ENCODE data around the gene CADM1.

Gene CADM1

DNA sequence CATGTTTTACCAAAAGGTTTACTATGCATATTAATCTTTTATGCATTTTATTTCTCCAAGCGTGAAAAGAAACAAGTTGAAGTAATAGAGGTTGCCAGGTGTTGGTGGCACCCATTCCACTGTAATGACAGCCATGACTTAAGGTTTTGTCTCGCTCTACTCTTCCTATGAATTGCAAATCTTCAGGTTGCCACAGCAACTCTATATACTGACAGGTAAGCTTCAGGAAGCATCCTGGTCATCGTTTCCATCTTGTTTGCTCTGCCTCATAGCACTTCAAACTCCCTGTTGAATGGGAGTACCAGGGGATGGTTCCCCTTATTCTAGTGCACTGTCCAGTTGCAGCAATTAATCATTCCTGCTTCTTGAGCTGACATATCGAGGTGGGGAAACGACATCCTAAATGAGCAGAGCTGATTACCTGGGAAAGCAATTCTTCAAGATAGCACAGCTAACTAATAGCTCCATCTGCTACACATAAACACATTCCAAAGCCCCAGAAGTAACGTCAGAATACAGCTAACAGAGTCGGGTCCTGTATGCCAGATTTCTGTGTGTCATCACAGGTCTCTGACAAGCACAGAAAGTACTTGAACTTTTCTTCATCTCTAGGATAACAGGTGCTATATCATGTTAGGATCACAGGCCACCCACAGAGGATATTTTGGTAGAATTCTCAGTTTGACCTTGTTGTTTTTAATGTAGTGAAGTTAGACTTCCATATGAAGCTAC is 80.3 kb downstream of the CADM1 start:
- ATAC-seq (ENCODE audit: insufficient read depth, low read depth): no peak
- Histone ChIP-seq H3K36me3 (ENCODE audit: insufficient read depth, low read length) (no peaks in the 10 kb centered on the region), H4K20me1 (ENCODE audit: insufficient read depth, low read length) (no peaks in the 10 kb centered on the region), H3K79me2 (ENCODE audit: insufficient read depth, low read length) (no peaks in the 10 kb centered on the region), H3K4me2 (ENCODE audit: insufficient read depth, low read length) (no peak overlapping the region), H3K27me3 (ENCODE audit: insufficient read depth, low read length, poor library complexity) (peaks cover 18% of the 10 kb centered on the region), H3K27ac (ENCODE audit: low read length) (no peak overlapping the region), H3K9ac (ENCODE audit: low read depth, low read length) (no peak overlapping the region), H3K9me3 (ENCODE audit: insufficient read depth, low read length, severe bottlenecking) (no peaks in the 10 kb centered on the region), H2AFZ (ENCODE audit: low read depth, low read length) (no peak overlapping the region), H3K4me1 (ENCODE audit: insufficient read depth, low read length) (no peaks in the 10 kb centered on the region), H3K4me3 (ENCODE audit: low read depth in 1 of 2, low read length in 2 of 2) (no peak overlapping the region)
- TF ChIP-seq, protein P1, sequence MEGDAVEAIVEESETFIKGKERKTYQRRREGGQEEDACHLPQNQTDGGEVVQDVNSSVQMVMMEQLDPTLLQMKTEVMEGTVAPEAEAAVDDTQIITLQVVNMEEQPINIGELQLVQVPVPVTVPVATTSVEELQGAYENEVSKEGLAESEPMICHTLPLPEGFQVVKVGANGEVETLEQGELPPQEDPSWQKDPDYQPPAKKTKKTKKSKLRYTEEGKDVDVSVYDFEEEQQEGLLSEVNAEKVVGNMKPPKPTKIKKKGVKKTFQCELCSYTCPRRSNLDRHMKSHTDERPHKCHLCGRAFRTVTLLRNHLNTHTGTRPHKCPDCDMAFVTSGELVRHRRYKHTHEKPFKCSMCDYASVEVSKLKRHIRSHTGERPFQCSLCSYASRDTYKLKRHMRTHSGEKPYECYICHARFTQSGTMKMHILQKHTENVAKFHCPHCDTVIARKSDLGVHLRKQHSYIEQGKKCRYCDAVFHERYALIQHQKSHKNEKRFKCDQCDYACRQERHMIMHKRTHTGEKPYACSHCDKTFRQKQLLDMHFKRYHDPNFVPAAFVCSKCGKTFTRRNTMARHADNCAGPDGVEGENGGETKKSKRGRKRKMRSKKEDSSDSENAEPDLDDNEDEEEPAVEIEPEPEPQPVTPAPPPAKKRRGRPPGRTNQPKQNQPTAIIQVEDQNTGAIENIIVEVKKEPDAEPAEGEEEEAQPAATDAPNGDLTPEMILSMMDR (IDR thresholded peaks at IDR 0.05; ENCODE audit: borderline replicate concordance, extremely low read depth, low read length, poor library complexity, severe bottlenecking): no peak
- DNase-seq: no peak

DNA sequence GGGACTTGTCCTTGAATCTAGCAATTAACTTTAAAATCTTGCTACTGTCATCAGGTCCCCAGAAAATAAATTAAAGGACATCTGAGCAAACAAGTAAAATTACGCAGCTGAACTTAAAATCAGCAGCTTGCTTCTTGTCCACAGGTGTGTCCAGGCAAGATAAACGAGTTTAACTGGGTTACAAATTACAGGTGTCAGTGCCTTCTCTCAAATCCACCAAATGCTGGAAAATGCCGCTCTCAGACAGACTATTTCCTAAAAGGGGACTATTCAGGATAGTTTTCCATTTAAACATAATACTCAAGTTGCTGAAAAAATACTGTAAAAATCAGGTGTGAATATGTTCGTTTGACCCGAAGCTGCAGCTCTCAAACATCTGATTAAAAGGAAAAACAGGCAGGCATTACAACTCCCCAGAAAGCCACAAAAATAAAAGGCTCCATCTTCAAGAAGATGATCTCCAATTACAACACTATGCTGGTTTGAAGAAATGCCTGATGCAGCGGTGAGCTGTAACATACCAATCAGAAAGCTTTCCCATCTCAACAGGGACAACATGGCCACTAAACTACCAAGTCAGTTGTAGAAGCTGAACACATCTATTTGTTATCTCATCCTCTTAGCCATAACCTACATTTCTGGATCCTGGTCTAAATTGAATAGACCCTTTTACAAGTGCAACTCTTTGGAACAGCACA is 82.1 kb downstream of the CADM1 start:
- Histone ChIP-seq H3K9ac (ENCODE audit: low read depth, low read length) (no peak overlapping the region), H3K4me2 (ENCODE audit: insufficient read depth, low read length) (no peak overlapping the region), H3K4me1 (ENCODE audit: insufficient read depth, low read length) (no peaks in the 10 kb centered on the region), H3K79me2 (ENCODE audit: insufficient read depth, low read length) (no peaks in the 10 kb centered on the region), H3K27me3 (ENCODE audit: insufficient read depth, low read length, poor library complexity) (peaks cover 18% of the 10 kb centered on the region), H2AFZ (ENCODE audit: low read depth, low read length) (no peak overlapping the region), H3K4me3 (ENCODE audit: low read depth in 1 of 2, low read length in 2 of 2) (no peak overlapping the region), H3K9me3 (ENCODE audit: insufficient read depth, low read length, severe bottlenecking) (no peaks in the 10 kb centered on the region), H3K36me3 (ENCODE audit: insufficient read depth, low read length) (no peaks in the 10 kb centered on the region), H4K20me1 (ENCODE audit: insufficient read depth, low read length) (no peaks in the 10 kb centered on the region), H3K27ac (ENCODE audit: low read length) (no peak overlapping the region)
- DNase-seq (no peak), ATAC-seq (ENCODE audit: insufficient read depth, low read depth) (no peak)
- TF ChIP-seq, protein P1 (IDR thresholded peaks at IDR 0.05; ENCODE audit: borderline replicate concordance, extremely low read depth, low read length, poor library complexity, severe bottlenecking): no peak
- no peak for TF ChIP-seq EZH2 (IDR thresholded peaks at IDR 0.05; ENCODE audit: borderline replicate concordance, low read depth, low read length, severe bottlenecking)

DNA sequence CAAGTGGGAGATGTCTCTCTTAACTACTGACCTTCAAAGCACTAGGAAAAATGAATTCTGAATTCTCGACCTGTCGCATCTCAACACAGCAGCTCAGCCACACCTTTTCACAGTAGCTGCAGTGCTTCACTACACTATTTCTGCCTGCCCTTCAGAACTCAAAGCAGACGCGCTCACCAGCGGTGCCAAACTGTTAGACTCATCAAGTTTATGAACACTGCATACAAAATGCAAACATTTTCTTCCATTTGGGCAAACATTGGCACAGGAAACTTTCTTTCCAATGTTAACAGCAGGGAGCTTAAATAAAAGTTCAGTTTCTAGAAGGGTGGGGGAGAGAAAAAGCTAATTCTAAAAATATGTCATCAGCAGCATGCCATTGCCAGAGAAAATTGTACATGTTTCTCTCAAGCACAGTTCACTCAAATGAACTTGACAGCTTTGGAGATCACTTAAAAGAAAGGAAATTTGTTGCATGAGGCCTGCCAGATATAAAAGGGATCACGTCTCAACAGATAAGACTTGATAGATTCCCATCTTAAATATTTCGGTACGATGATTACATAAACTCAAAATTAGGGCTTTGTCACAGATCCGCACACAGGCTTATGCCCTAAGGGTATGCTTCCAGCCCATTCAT is 82.7 kb downstream of the CADM1 start:
- Histone ChIP-seq H4K20me1 (ENCODE audit: insufficient read depth, low read length) (no peaks in the 10 kb centered on the region), H3K27me3 (ENCODE audit: insufficient read depth, low read length, poor library complexity) (peaks cover 18% of the 10 kb centered on the region), H3K4me1 (ENCODE audit: insufficient read depth, low read length) (no peaks in the 10 kb centered on the region), H3K36me3 (ENCODE audit: insufficient read depth, low read length) (no peaks in the 10 kb centered on the region), H3K9me3 (ENCODE audit: insufficient read depth, low read length, severe bottlenecking) (no peaks in the 10 kb centered on the region), H3K27ac (ENCODE audit: low read length) (no peak overlapping the region), H3K79me2 (ENCODE audit: insufficient read depth, low read length) (no peaks in the 10 kb centered on the region), H2AFZ (ENCODE audit: low read depth, low read length) (no peak overlapping the region), H3K4me3 (ENCODE audit: low read depth in 1 of 2, low read length in 2 of 2) (no peak overlapping the region), H3K4me2 (ENCODE audit: insufficient read depth, low read length) (no peak overlapping the region), H3K9ac (ENCODE audit: low read depth, low read length) (no peak overlapping the region)
- TF ChIP-seq, protein P1 (IDR thresholded peaks at IDR 0.05; ENCODE audit: borderline replicate concordance, extremely low read depth, low read length, poor library complexity, severe bottlenecking): no peak
- TF ChIP-seq EZH2 (IDR thresholded peaks at IDR 0.05; ENCODE audit: borderline replicate concordance, low read depth, low read length, severe bottlenecking): no peak
- ATAC-seq (ENCODE audit: insufficient read depth, low read depth): no peak
- no peak for DNase-seq

Measured in DND-41 (cell line).